Lower leg skin (tissue), 4 donors: ENCODE measurements around the gene DNAH11. TPM values are rescaled to one million over a fixed set of nuclear protein-coding genes. Genes with fewer than 3 reads are reported as not detected.

ENCODE experiments used
- DNase-seq, 2 donors: peaks; one replicate each; pipeline ENCODE4 v3.0.0-alpha.2; 2019; ENCODE audit warnings: low spot score in 2 of 2
- H3K4me3 ChIP-seq: fragments of 200-600 bp; sonication (generic); 2 replicates; pipeline ENCODE4 v1.5.1; 2017; ENCODE audit warnings: mild to moderate bottlenecking, low read depth; ENCODE audit not compliant: poor library complexity, severe bottlenecking
- CTCF ChIP-seq, 3 donors: fragments of 450-650 bp; IDR thresholded peaks; one replicate each; pipeline ENCODE4 v1.5.1; 2016; ENCODE audit warnings: antibody characterized with exemption in 3 of 3, mild to moderate bottlenecking in 3 of 3, moderate library complexity in 2 of 3
- POLR2A ChIP-seq, 2 donors: fragments of 450-650 bp; IDR thresholded peaks; one replicate each; pipeline ENCODE4 v1.6.1; 2016 to 2017; ENCODE audit warnings: antibody characterized with exemption in 2 of 2, mild to moderate bottlenecking in 1 of 2, moderate library complexity in 1 of 2
- WGBS, 2 donors: methylation state at CpG; one replicate each; pipeline ENCODE4 v1.1.5; 2018; 5-methylcytosine and 5-hydroxymethylcytosine counted together
- intact Hi-C: fragments of 100-400 bp; cut with DNase I; formaldehyde crosslinking; loops from one replicate; pipeline ENCODE4 v1.15.0; 2023; ENCODE audit warnings: low total_unique reads
- total RNA-seq, 4 donors: library from RNA; depleted of rRNA; stranded (reverse); fragments of >200 nt; gene quantifications; one replicate each; pipeline ENCODE4 v1.1.0, GENCODE V29; 2016

DNAH11 gene
- total RNA-seq, 4 donors from 2014 or later = 0.88 to 10.0 (median 4.1) TPM

GRCh38 chr7:21916176-21916575 lies 373.3 kb downstream of the DNAH11 start:
- TF ChIP-seq POLR2A (IDR thresholded peaks at IDR 0.05) (no peak), CTCF (IDR thresholded peaks at IDR 0.05) (no peak)
- no peak for DNase-seq
- intact Hi-C loops = no loop called here
- no peak overlapping the region for H3K4me3 ChIP-seq
- 92 to 93% methylated on average over 7 of the region's 7 CpGs for WGBS, 2 donors

- no peak overlapping the region for H3K4me3 ChIP-seq
- 76 to 81% methylated on average over 5 of the region's 5 CpGs for WGBS, 2 donors
- no peak for DNase-seq
- intact Hi-C loops = no loop called here
- TF ChIP-seq CTCF (IDR thresholded peaks at IDR 0.05) = no peak
- no peak for TF ChIP-seq POLR2A (IDR thresholded peaks at IDR 0.05)
Measured at GRCh38 chr7:21916629-21917028, 373.8 kb downstream of the DNAH11 start.

- H3K4me3 ChIP-seq = no peak overlapping the region
- TF ChIP-seq POLR2A (IDR thresholded peaks at IDR 0.05) = no peak
- no peak for TF ChIP-seq CTCF (IDR thresholded peaks at IDR 0.05)
- intact Hi-C loops = no loop called here
- no peak for DNase-seq
- WGBS, 2 donors = 68 to 82% methylated on average over 2 of the region's 2 CpGs
Measured at GRCh38 chr7:21918216-21918615, 375.4 kb downstream of the DNAH11 start.

- H3K4me3 ChIP-seq = no peak overlapping the region
- no peak for DNase-seq
- 64 to 65% methylated on average over 3 of the region's 3 CpGs for WGBS, 2 donors
- TF ChIP-seq CTCF (IDR thresholded peaks at IDR 0.05) (no peak), POLR2A (IDR thresholded peaks at IDR 0.05) (no peak)
- intact Hi-C loops = no loop called here
Measured at GRCh38 chr7:21920936-21921335, 378.1 kb downstream of the DNAH11 start.

GRCh38 chr7:21922605-21923004 lies 379.8 kb downstream of the DNAH11 start:
- WGBS, 2 donors = 82 to 86% methylated on average over 5 of the region's 5 CpGs
- TF ChIP-seq POLR2A (IDR thresholded peaks at IDR 0.05) = no peak
- TF ChIP-seq CTCF (IDR thresholded peaks at IDR 0.05) = no peak
- intact Hi-C loops = no loop called here
- H3K4me3 ChIP-seq = no peak overlapping the region
- DNase-seq = no peak

- 52 to 58% methylated on average over 2 of the region's 2 CpGs for WGBS, 2 donors
- H3K4me3 ChIP-seq = no peak overlapping the region
- no peak for TF ChIP-seq POLR2A (IDR thresholded peaks at IDR 0.05)
- TF ChIP-seq CTCF (IDR thresholded peaks at IDR 0.05) = no peak
- intact Hi-C loops = no loop called here
- DNase-seq = no peak
Measured at GRCh38 chr7:21923658-21924057, 380.8 kb downstream of the DNAH11 start.
